ENCODE measurements around the gene POU3F4.

The POU3F4 gene

GRCh38 chrX:83509254-83509801, 1.2 kb downstream of the POU3F4 start:
- no peak overlapping the region for H3K27ac ChIP-seq
- TF ChIP-seq CTCF (conservative IDR thresholded peaks at IDR 0.05): no peak

GRCh38 chrX:83510510-83511062, 2.5 kb downstream of the POU3F4 start:
- no peak overlapping the region for H3K27ac ChIP-seq
- TF ChIP-seq ZFX (IDR thresholded peaks at IDR 0.05): no peak
- no peak for TF ChIP-seq CTCF (conservative IDR thresholded peaks at IDR 0.05)

- no peak for TF ChIP-seq CTCF (conservative IDR thresholded peaks at IDR 0.05)
- no peak for TF ChIP-seq ZFX (IDR thresholded peaks at IDR 0.05)
- no peak overlapping the region for H3K27ac ChIP-seq
These were observed 3.1 kb downstream of the POU3F4 start for GRCh38 chrX:83511208-83511607.

GRCh38 chrX:83512111-83512510, 4.0 kb downstream of the POU3F4 start:
- H3K27ac ChIP-seq: no peak overlapping the region
- TF ChIP-seq CTCF (conservative IDR thresholded peaks at IDR 0.05) (no peak), ZFX (IDR thresholded peaks at IDR 0.05) (no peak)

GRCh38 chrX:83516597-83516996, 8.5 kb downstream of the POU3F4 start:
- no peak for TF ChIP-seq CTCF (conservative IDR thresholded peaks at IDR 0.05)
- no peak for TF ChIP-seq ZFX (IDR thresholded peaks at IDR 0.05)

GRCh38 chrX:83521905-83522304, 13.8 kb downstream of the POU3F4 start:
- TF ChIP-seq ZFX (IDR thresholded peaks at IDR 0.05): no peak
- no peak for TF ChIP-seq CTCF (conservative IDR thresholded peaks at IDR 0.05)
- H3K27ac ChIP-seq: no peak overlapping the region

More at GRCh38 chrX:83516597-83516996, 8.5 kb downstream of the POU3F4 start:
- no peak overlapping the region for H3K27ac ChIP-seq

- H3K27ac ChIP-seq: no peak overlapping the region
- no peak for TF ChIP-seq ZFX (IDR thresholded peaks at IDR 0.05)
- peak; percentile 18; the same call in 1 of the 2 replicates for TF ChIP-seq CTCF (conservative IDR thresholded peaks at IDR 0.05)
These were observed 21.9 kb downstream of the POU3F4 start for GRCh38 chrX:83529950-83530349.
